ENCODE data around the gene DEFB110. TPM values are rescaled to one million over a fixed set of nuclear protein-coding genes. Genes with fewer than 3 reads are reported as not detected.

DEFB110 gene
- total RNA-seq: not detected in 3 replicates

GRCh38 chr6:50021894-50022293 is at the start of gene DEFB110:
TSS of gene DEFB110 (minus strand) at chr6:50021994. CDS start at chr6:50021935, 59 bp downstream.
- no peak for TF ChIP-seq CTCF (IDR thresholded peaks at IDR 0.05; ENCODE audit: unreplicated experiment)
- Mint-ChIP-seq H3K9me3 (no peaks in the 10 kb centered on the region), H3K4me1 (no peaks in the 10 kb centered on the region), H3K36me3 (no peaks in the 10 kb centered on the region), H3K4me3 (no peak within 1 kb of the TSS), H3K27ac (no peak within 1 kb of the TSS), H3K27me3 (ENCODE audit: low read depth) (peaks cover 2% of the 10 kb centered on the region)
- DNase-seq (ENCODE audit: low spot score in 2 of 2, unreplicated experiment in 2 of 2): no peak

DNA sequence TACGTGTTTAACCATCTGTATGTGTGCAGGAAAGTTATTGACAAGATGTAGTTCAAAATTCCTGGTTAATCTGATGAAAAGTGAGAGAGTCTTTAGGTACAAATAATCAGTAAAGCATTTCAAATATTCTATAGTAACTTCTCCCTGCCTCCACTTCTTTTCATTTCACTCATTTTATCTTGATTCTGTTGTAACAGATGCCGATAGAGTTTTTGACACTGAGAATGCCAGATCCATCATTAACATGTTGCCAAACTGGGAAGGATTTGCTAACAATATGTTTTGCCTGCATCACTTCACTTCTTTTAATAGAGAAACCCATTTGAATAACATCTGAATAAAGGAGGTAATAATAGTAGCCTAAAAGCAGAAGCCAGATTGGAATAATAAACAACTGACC is 48.3 kb upstream of the DEFB110 start:
- peaks cover 24% of the 10 kb centered on the region for H3K27me3 Mint-ChIP-seq (ENCODE audit: low read depth)
- no peak for DNase-seq (ENCODE audit: low spot score in 2 of 2, unreplicated experiment in 2 of 2)
- no peaks in the 10 kb centered on the region for H3K9me3 Mint-ChIP-seq
- no peak for TF ChIP-seq CTCF (IDR thresholded peaks at IDR 0.05; ENCODE audit: unreplicated experiment)
- H3K4me3 Mint-ChIP-seq: no peak overlapping the region
- H3K4me1 Mint-ChIP-seq: no peaks in the 10 kb centered on the region
- no peaks in the 10 kb centered on the region for H3K36me3 Mint-ChIP-seq
- no peak overlapping the region for H3K27ac Mint-ChIP-seq

DNA sequence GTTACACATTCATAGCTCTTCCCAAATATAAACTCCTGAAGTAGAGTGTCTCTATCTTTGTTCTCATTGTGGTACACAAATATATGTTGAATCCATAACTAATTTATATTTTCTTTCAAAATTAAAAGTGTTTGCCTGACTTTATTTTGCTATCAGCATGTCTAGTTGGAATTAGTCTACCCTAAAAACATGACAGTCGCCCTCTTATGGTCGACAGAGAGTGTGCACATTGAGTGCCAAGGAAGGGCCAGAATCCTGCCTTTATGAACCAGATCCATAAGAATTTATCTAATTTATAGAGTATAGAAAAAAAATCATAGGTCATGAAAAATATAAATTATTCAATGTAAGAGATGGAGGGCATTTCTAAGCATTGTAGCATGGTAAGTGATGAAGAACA is 40.3 kb upstream of the DEFB110 start:
- no peaks in the 10 kb centered on the region for H3K9me3 Mint-ChIP-seq
- no peak for DNase-seq (ENCODE audit: low spot score in 2 of 2, unreplicated experiment in 2 of 2)
- H3K4me1 Mint-ChIP-seq: no peaks in the 10 kb centered on the region
- H3K27ac Mint-ChIP-seq: no peak overlapping the region
- peak; percentile 30 for TF ChIP-seq CTCF (IDR thresholded peaks at IDR 0.05; ENCODE audit: unreplicated experiment)
- H3K4me3 Mint-ChIP-seq: no peak overlapping the region
- no peaks in the 10 kb centered on the region for H3K36me3 Mint-ChIP-seq
- H3K27me3 Mint-ChIP-seq (ENCODE audit: low read depth): peaks cover 23% of the 10 kb centered on the region

- Mint-ChIP-seq H3K27ac (no peak overlapping the region), H3K4me3 (no peak overlapping the region), H3K4me1 (no peaks in the 10 kb centered on the region), H3K36me3 (no peaks in the 10 kb centered on the region), H3K27me3 (ENCODE audit: low read depth) (peaks cover 21% of the 10 kb centered on the region), H3K9me3 (no peaks in the 10 kb centered on the region)
- no peak for TF ChIP-seq CTCF (IDR thresholded peaks at IDR 0.05; ENCODE audit: unreplicated experiment)
- DNase-seq (ENCODE audit: low spot score in 2 of 2, unreplicated experiment in 2 of 2): no peak
Measured at GRCh38 chr6:50056242-50056641, 34.4 kb upstream of the DEFB110 start.

DNA sequence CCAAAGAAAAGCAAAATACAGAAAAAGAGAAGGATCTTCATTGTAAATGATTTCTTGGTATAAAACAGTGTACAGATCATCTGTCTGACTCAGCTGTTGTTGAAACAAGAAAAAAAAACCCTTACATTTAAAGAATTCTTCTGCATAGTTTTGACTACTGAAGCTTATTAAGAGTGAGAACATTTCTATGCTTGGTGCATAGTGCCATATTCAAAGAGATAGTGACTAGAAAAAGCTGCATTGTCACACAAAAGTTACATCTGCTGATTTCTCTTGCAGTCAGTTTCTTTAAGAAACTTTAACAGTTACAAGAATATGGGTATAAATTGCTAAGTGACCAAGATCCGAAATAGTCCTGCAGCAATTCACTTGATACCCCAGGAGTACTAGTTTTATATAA is 28.0 kb upstream of the DEFB110 start, which contains the start of gene DEFB112:
DEFB112 (minus strand) TSS at position 101 of the 400 bp plus-strand sequence; CDS start at position 41, 60 bp downstream.
- no peaks in the 10 kb centered on the region for H3K36me3 Mint-ChIP-seq
- no peaks in the 10 kb centered on the region for H3K9me3 Mint-ChIP-seq
- H3K27ac Mint-ChIP-seq: no peak within 1 kb of the TSS
- H3K4me1 Mint-ChIP-seq: no peaks in the 10 kb centered on the region
- TF ChIP-seq CTCF (IDR thresholded peaks at IDR 0.05; ENCODE audit: unreplicated experiment): no peak
- no peak within 1 kb of the TSS for H3K4me3 Mint-ChIP-seq
- peaks cover 6% of the 10 kb centered on the region for H3K27me3 Mint-ChIP-seq (ENCODE audit: low read depth)
- no peak for DNase-seq (ENCODE audit: low spot score in 2 of 2, unreplicated experiment in 2 of 2)

GRCh38 chr6:50047026-50047425 is 25.2 kb upstream of the DEFB110 start:
- no peak for DNase-seq (ENCODE audit: low spot score in 2 of 2, unreplicated experiment in 2 of 2)
- Mint-ChIP-seq H3K4me1 (no peaks in the 10 kb centered on the region), H3K27me3 (ENCODE audit: low read depth) (peaks cover 8% of the 10 kb centered on the region), H3K36me3 (no peaks in the 10 kb centered on the region), H3K4me3 (no peak overlapping the region), H3K27ac (no peak overlapping the region), H3K9me3 (no peaks in the 10 kb centered on the region)
- TF ChIP-seq CTCF (IDR thresholded peaks at IDR 0.05; ENCODE audit: unreplicated experiment): no peak
